Thyroid gland (tissue), 4 donors: Measurements from ENCODE around the gene ZNF541.

ENCODE experiments used
- POLR2A ChIP-seq, 2 donors: fragments of 450-650 bp; IDR thresholded peaks; one replicate each; pipeline ENCODE4 v1.6.1; 2017; ENCODE audit warnings: antibody characterized with exemption in 2 of 2, mild to moderate bottlenecking in 2 of 2, moderate library complexity in 1 of 2
- TF ChIP-seq, protein P1 (sequence below), 6 experiments: fragments of 200-600 bp in 3 of 6; fragments of 450-650 bp in 3 of 6; sonication (generic) in 3 of 6; IDR thresholded peaks; one replicate each; pipeline ENCODE4 v1.5.1; 2016 to 2019; ENCODE audit warnings: antibody characterized with exemption in 6 of 6, mild to moderate bottlenecking in 2 of 6, inconsistent platforms in 1 of 6, moderate library complexity in 1 of 6

DNA sequence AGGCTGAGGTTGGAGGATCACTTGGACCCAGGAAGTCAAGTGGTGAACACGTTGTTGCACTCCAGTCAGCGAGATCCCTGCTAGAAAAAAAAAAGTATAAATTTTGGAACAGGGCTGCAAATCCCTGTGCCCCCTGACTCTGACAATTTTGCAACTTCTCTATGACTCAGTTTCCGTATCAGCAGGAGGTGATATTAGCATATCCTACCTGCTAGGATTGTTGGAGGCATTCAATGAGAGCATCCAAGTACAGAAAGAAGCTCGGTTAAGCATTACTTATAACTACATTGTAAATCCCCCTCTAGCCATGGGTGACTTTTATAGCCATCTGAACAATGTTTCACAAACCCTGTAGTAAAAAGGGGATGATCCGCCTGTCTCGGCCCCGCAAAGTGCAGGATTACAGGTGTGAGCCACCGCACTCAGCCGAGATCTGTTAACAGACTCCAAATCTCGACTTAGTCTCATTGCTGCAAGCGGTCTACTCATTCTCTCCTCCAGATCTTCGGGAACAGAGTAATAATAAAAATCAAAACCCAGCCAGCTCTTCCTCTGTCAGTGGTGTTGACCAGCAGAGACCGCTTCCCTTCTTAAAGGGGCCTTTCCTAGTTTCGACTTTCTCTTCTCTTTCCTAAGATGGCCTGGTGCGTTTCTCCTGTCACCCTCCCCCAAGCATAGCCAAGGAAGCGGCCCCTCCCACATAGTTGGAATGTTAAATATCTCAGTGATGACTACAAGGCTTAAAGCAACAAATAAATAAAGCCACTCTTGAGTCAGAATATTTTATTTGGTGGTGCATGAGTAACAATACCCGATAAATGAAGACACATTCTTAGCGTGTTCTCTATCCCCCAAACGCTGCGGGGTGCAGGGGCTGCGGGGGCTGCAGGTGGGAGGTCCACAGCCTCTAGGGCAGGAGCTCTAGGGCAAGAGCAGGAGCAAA lies 25.7 kb upstream of the ZNF541 start:
- TF ChIP-seq, protein P1, sequence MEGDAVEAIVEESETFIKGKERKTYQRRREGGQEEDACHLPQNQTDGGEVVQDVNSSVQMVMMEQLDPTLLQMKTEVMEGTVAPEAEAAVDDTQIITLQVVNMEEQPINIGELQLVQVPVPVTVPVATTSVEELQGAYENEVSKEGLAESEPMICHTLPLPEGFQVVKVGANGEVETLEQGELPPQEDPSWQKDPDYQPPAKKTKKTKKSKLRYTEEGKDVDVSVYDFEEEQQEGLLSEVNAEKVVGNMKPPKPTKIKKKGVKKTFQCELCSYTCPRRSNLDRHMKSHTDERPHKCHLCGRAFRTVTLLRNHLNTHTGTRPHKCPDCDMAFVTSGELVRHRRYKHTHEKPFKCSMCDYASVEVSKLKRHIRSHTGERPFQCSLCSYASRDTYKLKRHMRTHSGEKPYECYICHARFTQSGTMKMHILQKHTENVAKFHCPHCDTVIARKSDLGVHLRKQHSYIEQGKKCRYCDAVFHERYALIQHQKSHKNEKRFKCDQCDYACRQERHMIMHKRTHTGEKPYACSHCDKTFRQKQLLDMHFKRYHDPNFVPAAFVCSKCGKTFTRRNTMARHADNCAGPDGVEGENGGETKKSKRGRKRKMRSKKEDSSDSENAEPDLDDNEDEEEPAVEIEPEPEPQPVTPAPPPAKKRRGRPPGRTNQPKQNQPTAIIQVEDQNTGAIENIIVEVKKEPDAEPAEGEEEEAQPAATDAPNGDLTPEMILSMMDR (IDR thresholded peaks at IDR 0.05) = no peak
- no peak for TF ChIP-seq POLR2A (IDR thresholded peaks at IDR 0.05)
